HepG2 (cell line): Measurements from ENCODE around the gene TPGS1. TPM values are rescaled to one million over a fixed set of nuclear protein-coding genes. Genes with fewer than 3 reads are reported as not detected.
A peak's percentile ranks its signal among the peaks of the same experiment; 100 is the strongest.

Experiments used
- DMTF1 ChIP-seq: sonication (generic); formaldehyde crosslinking; IDR thresholded peaks from 2 replicates; pipeline ENCODE4 v1.4.0; 2020; ENCODE audit warnings: mild to moderate bottlenecking, missing genetic modification reagents
- DZIP1 ChIP-seq: sonication (generic); formaldehyde crosslinking; IDR thresholded peaks from 2 replicates; pipeline ENCODE4 v1.5.0; 2020; ENCODE audit warnings: mild to moderate bottlenecking, missing genetic modification reagents
- GATA4 ChIP-seq: sonication (generic); IDR thresholded peaks from 2 replicates; pipeline ENCODE4 v1.6.1; 2016; ENCODE audit warnings: antibody characterized with exemption, low read depth, borderline replicate concordance
- ISL2 ChIP-seq: sonication (generic); formaldehyde crosslinking; IDR thresholded peaks from 2 replicates; pipeline ENCODE4 v1.5.0; 2020; ENCODE audit warnings: missing genetic modification reagents
- NFIC ChIP-seq: IDR thresholded peaks from 2 replicates; pipeline ENCODE4 v1.6.1; 2012; ENCODE audit warnings: mild to moderate bottlenecking, low read length, inconsistent platforms
- RARA ChIP-seq: IDR thresholded peaks from 2 replicates; pipeline ENCODE4 v1.6.1; 2016; ENCODE audit warnings: missing genetic modification reagents, missing compliant biosample characterization
- RFX1 ChIP-seq: fragments of 450-650 bp; IDR thresholded peaks from 2 replicates; pipeline ENCODE4 v1.6.1; 2017
- RXRA ChIP-seq: sonication (generic); formaldehyde crosslinking; IDR thresholded peaks from 2 replicates; pipeline ENCODE4 v1.5.1; 2020; ENCODE audit warnings: missing genetic modification reagents
- YEATS4 ChIP-seq: sonication (generic); formaldehyde crosslinking; IDR thresholded peaks from 2 replicates; pipeline ENCODE4 v1.4.0; 2020; ENCODE audit warnings: missing genetic modification reagents, borderline replicate concordance
- ZBTB43 ChIP-seq: sonication (generic); formaldehyde crosslinking; conservative IDR thresholded peaks from 2 replicates; pipeline ENCODE4 v1.4.0; 2020; ENCODE audit warnings: missing genetic modification reagents
- ZBTB8A ChIP-seq: sonication (generic); formaldehyde crosslinking; IDR thresholded peaks from 2 replicates; pipeline ENCODE4 v1.4.0; 2020; ENCODE audit warnings: mild to moderate bottlenecking, low read depth, missing genetic modification reagents, borderline replicate concordance
- ZNF18 ChIP-seq: sonication (generic); formaldehyde crosslinking; IDR thresholded peaks from 2 replicates; pipeline ENCODE4 v1.8.0; 2022; ENCODE audit warnings: mild to moderate bottlenecking, missing genetic modification reagents; ENCODE audit not compliant: insufficient replicate concordance
- ZNF256 ChIP-seq: sonication (generic); formaldehyde crosslinking; conservative IDR thresholded peaks from 2 replicates; pipeline ENCODE4 v1.4.0; 2020; ENCODE audit warnings: missing genetic modification reagents
- ZNF280D ChIP-seq: sonication (generic); formaldehyde crosslinking; IDR thresholded peaks from 2 replicates; pipeline ENCODE4 v1.5.1; 2020; ENCODE audit warnings: mild to moderate bottlenecking, missing genetic modification reagents
- polyA plus RNA-seq, 8 experiments: library from polyadenylated mRNA; depleted of rRNA in 3 of 8; stranded (reverse) in 7 of 8; unstranded in 1 of 8; fragments of >200 nt; fragmentation: Illumina TruSeq in 4 of 8; extraction: Trizol in 4 of 8; gene quantifications; 2 replicates each; pipeline versions ENCODE4 v1.2.1 to v1.2.3, GENCODE V29; 2011 to 2016; ENCODE audit warnings: low read depth in 4 of 8, missing spikeins in 1 of 8, mixed read lengths in 1 of 8; ENCODE audit not compliant: insufficient read depth in 1 of 8
- total RNA-seq, 5 experiments: library from RNA; depleted of rRNA; stranded (reverse); fragments of >200 nt; fragmentation: Illumina TruSeq; extraction: Trizol; gene quantifications; 2 replicates each; pipeline ENCODE4 v1.2.3, GENCODE V29; 2016; ENCODE audit warnings: low read depth in 1 of 5

Gene TPGS1
- total and polyA plus RNA-seq, 2 of the 13 experiments (the other 11 are each of a cell fraction or from before 2014, with no cell fraction given) = 1.1 to 6.2 TPM

GRCh38 chr19:532561-533363 lies 25.5 kb downstream of the TPGS1 start (continued):
- TF ChIP-seq ZNF18 = no peak
- TF ChIP-seq ZBTB8A (CRISPR knock-in tag) = no peak
- peak; percentile 57; the same call in 1 of the 2 replicates for TF ChIP-seq YEATS4 (CRISPR knock-in tag)
- TF ChIP-seq NFIC = no peak
- TF ChIP-seq DMTF1 = no peak
- peak; percentile 61 for TF ChIP-seq RARA (CRISPR knock-in tag)
- no peak for TF ChIP-seq GATA4
- TF ChIP-seq ISL2 (CRISPR knock-in tag) = peak; percentile 7; the same call in 1 of the 2 replicates
- TF ChIP-seq RFX1 = no peak
- 0 out of 2 replicates have a peak, but pooled peaks have one; percentile 65 for TF ChIP-seq ZNF256
- 0 out of 2 replicates have a peak, but pooled peaks have one; percentile 26 for TF ChIP-seq ZBTB43 (CRISPR knock-in tag)
- no peak for TF ChIP-seq ZNF280D
- TF ChIP-seq DZIP1 = no peak
- peak; percentile 72; the same call in 1 of the 2 replicates for TF ChIP-seq RXRA (CRISPR knock-in tag)
